ENCODE results near the gene TKT.

Gene TKT

DNA sequence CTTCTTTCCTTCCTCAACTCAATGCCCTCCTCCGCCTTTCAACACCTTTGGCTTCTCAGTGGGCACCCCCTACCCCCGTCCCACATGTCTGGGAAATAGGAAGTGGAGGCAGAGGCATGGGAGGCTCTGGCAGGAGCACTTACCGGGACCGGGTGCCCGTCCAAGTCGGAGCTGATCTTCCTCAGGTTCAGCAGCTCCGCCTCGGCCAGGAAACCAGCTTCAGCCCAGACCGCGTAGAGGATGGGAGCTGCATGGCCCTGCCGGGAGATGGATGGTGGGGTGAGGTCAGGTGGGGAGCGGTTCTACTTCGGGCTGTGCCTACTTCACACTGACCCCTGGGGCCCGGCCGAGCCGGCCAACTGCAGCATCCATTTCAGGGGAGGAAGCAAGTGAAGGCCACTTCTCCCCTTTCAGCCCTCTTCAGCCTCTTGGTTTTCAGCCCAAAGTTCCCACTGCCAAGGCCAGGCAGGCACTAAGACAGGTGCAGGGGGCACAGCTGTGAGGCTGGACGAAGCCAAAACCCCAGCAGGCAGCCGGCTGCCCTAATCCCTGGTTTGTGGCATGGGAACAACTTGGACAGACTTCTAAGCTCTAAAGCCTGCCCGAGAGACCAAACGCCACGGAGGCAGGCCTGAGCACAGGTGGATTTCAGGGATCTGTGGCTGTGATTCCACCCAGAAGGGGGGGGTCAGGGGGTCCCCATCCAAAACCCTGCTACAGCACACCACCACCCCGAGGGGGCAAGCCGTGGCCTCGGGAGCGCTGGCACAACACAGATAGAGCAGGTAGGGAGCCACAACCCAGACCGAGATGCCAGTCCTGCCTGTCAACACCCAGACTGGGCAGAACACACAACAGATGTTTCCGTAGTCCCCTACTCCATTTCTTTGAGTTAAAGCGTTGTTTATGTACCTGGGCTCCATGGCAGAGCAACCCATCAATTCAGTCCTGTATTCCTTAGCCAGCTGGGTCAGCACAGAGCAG, 14.5 kb downstream of the TKT start:
- no peak for DNase-seq (ENCODE audit: low read depth)

DNA sequence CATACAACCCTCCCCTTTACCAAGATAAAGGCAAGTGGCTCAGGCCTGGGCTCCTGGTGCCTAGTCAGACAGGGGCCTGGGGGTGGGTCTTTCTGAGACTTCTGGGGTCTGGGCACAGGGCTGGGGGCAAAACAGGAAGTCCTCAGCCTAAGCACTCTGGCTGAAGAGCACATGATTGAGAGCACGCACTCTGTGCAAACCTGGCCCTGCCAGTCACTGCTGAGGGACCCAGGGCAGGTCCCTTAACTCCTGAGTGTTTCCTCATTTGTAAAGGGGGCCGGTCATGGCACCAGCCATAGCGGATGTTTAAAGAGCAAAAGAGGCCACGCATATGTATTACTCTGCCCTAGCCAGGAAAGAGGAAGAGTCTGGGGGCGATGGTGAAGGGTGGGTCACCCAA, 16.0 kb downstream of the TKT start:
- no peak for DNase-seq (ENCODE audit: low read depth)

DNA sequence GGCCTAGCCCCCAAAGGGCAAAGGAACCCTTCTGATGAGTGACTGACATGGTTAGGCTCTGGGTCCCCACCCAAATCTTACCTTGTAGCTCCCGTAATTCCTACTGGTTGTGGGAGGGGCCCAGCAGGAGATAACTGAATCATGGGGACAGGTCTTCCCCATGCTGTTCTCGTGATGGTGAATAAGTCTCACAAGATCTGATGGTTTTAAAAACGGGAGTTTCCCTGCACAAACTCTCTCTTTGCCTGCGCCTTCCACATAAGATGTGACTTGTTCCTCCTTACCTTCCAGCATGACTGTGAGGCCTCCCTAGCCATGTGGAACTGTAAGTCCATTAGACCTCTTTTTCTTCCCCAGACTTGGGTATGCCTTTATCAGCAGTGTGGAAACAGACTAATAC, 16.9 kb downstream of the TKT start:
- DNase-seq (ENCODE audit: low read depth), result no peak

DNA sequence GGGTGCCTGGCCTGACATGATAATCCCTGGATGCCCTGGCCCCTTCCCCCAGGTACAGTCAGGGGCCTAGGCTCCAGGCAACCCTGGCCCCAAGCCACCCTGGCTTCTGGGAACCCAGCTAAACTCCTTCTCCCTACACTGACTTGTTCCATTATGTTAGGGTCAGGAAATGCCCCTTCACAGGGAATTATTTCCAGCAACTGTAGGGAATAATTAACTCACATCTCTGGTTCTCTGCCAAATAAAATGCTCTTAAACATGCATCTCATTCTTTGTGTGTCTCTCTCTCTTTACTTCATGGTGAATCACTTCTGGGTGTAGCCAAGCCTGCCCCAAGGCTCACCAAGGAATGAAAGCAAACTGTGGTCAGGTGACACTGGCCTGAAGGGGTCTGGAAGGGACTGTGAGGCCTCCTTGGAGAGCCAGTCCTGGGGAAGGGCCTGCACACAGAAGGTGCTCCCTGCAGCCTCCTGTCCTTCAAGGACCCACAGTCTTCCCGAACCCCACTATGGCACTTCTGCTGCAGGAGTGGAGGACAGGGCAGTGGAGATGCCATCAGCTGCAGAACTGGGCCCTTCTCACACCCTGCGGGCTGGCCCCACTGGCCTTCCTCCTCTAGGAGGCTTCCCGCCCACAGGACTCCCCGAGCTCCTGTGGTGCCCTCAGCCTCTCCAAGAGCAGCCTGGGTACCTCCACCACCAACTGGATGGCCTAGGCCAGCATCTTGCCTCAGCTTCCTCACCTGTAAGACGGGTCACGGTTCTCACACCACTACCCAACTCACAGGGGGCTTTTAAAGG, 17.6 kb downstream of the TKT start:
- DNase-seq (ENCODE audit: low read depth), result no peak

DNA sequence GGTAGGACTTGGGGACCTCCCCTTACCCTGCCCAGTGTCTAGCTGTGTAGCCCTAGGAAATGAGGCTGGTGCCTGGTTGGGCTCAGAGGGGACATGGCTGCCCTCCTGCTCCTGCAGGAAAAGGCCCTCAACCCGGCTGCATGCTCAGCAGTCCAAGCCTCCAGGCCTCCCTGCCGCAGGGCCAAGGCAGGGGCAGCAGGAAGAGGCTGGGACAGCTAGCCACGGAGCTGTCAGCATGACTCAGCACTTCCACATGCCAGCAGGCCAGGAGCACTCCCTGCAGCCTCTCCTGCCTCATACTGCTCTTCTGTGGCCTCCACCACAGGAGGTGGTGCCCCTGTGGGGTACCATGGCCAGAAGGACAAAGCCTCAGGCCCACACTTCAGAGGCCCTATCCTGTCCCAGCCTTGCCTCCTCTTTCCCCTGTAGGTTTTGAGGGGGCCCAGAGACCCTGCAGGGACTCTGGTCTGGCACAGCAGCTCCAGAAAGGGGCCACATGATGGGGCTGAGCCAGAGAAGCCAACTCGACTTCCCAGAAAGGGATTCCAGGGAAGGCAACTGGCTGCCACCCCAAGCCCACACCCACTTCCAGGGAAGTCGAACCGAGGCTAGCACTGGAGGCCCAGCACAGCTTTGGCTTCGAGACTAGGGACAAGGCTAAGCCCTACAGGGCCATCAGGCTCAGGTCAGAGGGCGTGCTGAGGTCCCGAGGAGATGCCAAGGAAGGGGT, 19.5 kb downstream of the TKT start:
- no peak for DNase-seq (ENCODE audit: low read depth)

DNA sequence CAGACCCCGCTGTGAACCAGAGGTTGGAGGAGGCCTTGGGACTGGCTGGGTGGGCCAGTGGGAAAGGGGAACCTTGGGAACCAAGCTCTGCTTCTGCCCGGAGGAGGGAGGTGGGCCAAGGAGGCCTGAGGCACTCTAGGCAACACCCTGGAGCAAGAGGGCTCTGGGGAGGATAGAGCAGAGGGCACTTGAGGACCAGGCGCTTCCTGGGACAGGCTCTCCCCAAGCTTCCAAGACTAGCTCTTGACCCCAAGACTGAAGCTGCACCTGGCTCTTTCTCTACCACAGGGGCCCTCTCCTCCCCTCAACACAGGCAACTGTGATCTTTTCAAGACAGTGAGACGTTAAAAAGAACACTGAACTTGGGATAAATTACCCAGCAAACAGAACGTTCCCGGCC, 20.3 kb downstream of the TKT start:
- no peak for DNase-seq (ENCODE audit: low read depth)

DNA sequence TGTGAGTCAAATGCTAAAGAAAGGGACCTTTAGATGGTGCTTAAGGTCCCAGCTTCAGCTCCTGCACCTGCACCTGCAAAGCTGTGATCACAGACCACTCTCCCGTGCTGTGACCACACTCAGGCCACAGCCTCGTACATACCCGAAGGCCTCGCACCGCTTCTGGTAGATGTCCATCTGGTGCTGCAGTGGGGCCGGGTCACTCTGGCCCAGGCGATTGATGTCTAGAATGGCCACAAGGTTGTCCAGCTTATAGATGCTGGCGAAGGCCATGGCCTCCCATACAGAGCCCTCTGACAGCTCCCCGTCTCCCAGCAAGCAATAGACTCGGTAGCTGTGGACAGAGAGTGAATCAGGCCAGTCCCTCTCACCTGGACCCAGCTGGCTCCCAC, 21.0 kb downstream of the TKT start:
- DNase-seq (ENCODE audit: low read depth), result no peak

DNA sequence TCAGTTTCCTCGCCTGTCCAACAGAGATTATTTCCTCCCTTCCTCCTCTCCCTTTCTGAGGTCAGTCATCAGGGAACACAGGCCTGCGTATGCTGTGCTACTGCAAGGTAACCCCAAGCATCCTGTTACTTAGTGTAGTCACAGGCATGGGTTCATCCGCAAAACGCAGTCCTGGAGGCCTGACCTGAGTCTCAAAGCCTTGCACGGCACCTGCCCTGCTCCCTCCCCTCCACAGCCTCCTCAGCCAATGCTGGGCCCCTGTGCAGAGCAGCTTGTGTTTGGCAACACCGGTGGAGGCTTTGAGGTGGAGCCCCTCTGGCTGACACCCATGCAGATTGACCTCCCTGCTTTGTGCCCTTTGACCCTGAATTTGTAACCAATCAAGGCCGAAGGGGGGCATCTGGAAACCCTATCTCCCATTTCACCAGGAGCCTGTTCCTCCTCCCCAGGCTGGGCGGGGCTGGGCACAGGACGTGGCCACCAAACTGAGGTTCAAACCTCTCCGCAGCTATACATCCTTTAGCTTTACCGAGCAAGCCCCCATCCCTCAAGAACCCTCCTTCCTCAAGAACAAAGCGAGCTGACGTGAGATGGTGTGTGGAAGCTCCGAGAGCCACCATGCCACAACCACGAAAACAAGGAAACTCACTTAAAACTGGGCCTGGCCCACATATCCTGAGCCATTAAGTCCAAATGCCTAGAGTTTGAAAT, 21.5 kb downstream of the TKT start:
- no peak for DNase-seq (ENCODE audit: low read depth)

DNA sequence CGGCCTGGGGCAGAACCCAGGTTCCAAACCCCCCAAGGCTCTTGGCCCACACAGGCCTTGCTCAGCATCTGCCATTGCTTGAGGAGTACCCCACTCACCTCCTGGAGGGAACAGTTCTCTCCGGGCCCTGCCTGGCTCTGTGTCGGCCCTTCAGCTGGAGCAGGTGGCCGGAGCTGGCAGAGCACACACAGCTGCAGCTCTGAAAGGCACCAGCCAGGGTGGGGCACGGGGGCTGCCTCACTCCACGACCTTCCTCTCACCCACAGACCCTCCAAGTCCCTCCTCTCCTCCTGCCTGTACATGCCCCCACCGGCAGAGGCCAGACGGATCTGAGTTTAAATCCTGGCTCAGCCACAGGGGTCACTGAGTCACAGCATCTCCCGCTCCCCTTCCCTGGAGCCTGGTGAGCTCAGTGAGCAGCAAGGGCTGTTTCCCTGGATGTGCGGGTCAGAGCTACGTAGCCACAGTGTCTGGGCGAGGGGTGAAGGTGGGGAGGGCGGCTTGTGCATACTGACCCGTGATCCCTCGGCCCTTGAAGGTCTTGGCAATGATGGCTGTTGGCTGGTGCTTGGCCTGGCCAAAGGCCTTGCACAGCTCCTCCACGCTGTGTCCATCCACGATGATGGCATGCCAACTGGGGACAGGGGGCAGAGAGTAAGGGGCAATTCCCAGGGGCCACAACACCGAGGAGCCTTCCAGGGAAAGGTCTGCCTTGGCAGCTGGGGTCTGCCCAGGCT, 23.0 kb downstream of the TKT start:
- no peak for DNase-seq (ENCODE audit: low read depth)

DNA sequence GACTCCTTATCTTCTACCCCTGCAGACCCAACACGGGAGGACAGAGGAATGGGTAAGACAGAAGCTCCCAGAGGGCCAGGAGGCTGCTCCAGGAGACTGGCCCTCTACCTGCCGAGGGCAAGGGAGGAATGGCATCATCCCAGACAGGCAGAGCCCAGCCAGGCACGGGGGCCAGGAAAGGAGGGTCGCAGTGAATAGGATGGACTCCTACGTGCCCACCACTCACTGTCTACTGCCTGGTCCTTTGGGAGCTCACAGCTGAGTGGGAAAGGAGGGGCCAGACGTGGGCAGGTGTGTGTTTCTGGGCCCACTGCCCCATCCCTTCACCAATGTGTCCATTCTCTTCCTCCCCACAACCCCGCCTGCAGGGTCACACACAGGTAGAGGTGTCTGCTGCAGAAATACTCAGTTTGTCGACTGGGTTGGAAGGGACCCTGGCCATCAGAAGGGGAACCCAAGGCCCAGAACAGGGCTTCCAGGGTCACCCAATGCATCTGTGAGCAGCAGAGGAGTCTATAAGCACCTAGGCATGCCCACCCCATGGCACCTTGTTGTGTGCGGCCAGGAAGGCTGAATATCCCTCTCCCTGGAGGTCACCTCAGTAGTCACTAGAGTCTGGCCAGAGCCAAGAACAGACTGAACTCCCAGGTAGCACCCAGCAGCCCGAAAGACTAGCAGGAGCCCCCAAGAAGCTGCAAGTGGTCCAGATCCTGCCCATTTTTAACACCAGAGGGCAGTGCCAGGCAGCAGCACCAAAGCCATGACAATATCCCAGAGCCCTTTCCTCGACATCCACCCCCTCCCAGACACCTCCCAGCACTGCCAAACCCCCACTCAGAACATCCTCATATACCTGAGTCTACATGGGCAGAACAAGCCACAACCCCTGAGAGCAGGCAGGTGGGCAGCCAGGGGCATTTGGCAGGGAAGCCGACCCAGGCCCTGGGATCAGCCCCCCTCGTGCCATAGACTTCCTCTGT, 24.0 kb downstream of the TKT start:
- DNase-seq (ENCODE audit: low read depth), result no peak

DNA sequence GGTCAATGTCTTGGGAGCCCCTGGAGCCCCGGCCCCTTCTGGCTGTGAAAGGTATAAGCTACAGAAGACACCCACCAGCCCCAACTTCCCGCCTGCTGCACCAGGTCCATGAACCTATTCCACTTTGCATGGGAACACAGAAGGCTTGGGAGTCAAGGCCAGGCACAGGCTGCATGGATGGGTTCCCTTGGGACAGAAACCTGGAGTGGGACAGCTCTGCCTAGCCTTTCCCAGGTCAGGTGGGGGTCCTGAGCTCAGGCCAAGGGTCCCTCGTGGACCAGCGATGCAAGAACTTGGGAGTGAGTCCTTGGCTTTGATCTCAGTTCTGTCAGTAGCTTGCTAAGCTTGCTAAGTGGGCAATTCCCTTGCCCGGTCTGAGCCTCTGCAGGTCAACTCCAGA, 25.0 kb downstream of the TKT start:
- no peak for DNase-seq (ENCODE audit: low read depth)

DNA sequence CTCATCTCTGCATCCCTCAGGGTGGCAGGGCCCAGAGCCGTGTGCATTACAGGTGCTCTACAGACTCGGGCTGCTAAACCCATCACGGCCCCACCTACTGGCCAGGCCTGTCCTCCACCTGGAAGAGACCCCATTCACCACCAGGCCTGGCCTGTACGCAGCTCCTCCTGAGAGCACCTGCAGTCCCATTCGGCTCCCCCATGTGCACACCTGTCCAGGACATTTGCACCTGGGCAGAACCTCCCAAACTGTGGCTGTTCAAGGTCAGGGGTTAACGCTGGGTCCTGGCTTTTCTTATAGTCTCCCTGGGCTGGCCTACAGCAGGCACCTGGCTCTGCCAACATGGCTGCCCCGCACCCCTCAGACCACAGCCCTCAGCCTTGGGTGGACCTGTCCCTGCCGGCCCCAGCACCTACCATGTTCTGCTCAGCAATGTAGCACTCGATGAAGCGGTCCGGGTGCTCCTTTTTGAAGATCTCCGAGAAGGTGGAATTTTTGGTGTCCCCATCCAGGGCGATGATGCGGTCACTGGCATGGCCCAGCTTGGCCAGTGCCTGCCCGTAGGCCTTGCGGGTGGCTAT, 25.7 kb downstream of the TKT start:
- DNase-seq (ENCODE audit: low read depth), result no peak

DNA sequence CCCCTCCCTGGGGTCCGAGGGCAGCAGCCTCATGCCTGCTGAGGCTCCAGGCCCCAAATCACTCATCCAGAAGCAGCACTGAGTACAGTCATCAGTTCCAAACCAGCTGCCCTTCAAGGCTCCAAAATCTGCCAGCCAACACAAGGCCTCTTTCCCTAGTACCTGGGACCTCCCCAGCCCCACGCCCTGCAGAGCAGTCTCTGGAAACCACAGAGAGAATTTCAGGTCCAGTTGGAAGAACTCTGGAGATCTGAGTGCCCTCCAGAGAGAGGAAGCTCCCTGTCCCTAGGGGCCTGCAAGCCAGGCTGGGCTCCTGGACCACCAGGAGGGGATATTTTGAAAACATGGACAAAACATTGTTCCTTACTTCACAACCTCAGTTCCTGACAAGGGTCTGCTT, 26.2 kb downstream of the TKT start:
- DNase-seq (ENCODE audit: low read depth), result no peak

DNA sequence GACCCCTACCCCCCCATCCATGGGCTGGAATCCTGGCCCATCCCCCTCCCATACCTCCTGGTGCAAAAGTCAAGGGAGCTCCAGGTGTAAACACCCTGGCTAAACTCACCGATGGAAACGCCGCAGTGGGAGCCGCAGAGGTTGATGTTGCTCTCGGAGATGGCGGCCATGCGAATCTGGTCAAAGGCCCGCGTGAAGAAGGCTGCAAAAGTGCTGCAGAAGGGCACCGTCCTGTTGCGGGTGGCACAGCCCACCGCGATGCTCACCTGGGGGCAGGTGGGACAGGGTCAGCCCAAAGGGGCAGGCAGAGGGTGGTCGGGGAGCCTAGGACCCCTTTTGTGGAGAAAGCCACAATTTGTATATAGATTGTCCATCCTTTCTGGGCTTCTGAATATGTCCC, 26.7 kb downstream of the TKT start:
- no peak for DNase-seq (ENCODE audit: low read depth)

DNA sequence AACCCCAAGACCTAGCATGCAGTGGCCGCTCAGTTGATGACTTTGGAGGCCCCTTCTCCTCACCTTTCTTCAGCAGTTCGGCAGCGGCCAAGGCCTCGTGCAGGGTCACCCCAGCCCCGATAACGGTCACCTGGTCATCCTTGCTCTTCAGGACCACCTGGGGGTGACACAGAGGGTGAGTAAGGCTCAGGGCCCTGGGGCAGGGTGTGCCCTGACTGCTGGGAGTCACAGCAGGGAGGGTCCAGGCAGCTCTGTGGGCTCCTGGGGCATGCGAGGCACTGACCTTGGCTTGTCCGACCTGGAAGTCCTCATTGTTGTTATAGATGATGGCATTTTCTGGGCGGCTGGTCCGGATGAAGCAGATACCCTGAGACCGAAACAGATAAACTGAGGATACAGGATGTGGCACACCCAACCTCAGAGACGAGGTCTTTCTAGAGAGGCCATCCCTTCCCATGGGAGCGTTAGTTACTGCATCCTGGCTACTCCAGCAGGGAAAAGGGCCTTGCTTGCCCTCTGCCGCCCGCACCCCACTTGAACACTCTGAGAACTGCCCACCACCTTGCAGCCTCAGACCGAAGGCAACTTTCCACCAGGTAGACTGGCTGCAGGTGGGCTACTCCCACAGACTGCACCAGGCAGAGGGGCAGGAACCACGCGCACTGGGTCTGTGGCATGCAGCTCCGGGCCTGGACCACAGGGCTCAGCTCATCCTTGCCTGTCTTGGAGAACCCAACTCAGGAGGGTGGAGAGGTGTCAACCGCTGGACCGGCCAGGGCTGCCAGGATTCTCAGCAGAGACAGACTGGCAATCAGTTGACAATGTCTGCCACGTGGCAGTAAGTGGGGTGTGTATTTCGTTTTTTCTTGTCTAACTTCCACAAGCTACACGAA, 27.6 kb downstream of the TKT start:
- DNase-seq (ENCODE audit: low read depth), result no peak

DNA sequence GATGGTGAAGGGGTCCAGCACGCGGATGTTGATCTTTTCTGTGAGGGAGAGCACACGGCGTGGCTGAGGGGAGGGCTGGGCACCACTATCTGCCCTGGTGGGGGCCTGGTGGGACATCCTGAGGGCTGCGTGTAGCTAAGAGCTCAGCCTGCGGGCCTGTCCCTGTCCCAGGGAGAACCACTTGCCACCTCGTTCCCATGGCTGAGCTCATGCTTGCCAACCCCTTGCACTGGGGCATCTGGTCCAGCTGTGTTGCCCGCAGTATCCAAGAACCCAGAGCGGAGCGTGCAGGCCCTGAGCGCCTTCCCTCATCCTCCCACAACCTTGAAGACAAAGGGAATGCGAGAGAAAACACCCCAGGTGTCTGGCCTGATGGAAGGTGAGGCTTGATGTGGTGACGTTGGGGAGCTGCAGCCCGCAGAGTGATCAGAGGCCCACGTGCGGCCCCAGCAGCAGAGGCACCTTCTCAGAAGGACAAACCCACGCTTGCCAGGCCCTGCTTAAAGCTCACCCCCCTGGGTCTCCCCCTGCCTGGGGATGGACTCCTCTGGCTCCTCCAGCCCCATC, 28.9 kb downstream of the TKT start:
- DNase-seq (ENCODE audit: low read depth), result no peak

DNA sequence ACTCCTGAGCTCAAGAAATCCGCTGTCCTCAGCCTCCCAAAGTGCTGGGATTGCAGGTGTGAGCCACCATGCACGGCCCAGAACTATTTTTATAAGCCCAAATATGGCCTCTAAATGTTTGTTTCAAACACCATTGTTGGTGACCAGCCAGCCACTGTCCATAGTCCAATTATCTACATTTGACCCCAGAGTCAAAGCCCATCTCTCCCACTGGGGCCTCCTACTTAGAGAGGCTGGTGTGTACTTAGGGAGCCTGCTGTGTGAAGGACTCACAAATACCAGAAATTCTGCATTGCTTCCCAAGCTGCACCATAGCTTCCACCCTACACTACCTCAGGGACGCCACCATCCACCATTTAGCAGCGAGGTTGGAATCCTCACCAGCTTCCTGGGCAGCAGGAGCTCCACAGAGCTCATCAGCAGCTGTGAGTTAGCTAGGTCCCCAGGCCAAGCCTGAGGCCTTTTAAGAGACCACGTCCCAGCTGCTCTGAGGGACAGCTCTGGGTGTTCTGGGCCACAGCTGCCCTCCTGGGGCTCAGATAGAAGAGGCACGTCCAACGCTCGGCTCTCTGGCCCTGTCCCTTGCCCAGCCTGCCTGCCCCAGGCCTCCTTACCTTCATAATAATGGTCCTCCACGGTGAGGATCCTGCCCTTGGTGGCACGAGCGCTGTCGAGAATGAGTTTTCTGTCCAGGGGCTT, 29.5 kb downstream of the TKT start:
- no peak for DNase-seq (ENCODE audit: low read depth)

DNA sequence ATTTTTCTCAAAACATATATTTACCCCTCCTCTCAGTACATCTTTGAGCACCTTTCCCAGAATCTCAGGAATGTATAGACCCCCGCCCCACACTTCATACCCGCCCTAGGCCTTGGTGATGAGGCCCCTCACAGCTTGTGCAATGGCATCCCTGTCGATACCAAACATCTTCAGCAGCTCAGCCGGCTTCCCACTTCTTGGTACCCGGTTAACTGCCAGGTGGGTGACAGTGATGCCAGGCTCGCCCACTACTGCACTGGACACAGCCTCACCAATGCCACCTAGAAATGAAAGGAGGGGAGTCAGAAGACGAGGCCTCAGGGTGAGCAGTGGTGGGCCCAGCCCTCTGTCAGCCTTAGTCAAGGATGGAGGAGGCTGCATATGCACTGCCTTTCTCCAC, 30.2 kb downstream of the TKT start:
- DNase-seq (ENCODE audit: low read depth), result no peak

All from stimulated activated CD4-positive, alpha-beta T cell treated with anti-CD3 and anti-CD28 coated beads, Interleukin-2, amount 100 ng/mL, for 4 hours (primary cell).